Kidney epithelial cell (primary cell): ENCODE data around the gene CCL4. TPM values are rescaled to one million over a fixed set of nuclear protein-coding genes. Genes with fewer than 3 reads are reported as not detected.

Experiments used
- DNase-seq: peaks from one replicate; pipeline ENCODE4 v3.0.0-alpha.2; 2010; ENCODE audit warnings: low read depth
- H3K27me3 ChIP-seq: 2 replicates; pipeline ENCODE4 v1.6.0; 2011; ENCODE audit warnings: low read length; ENCODE audit not compliant: control insufficient read depth, insufficient read depth
- H3K36me3 ChIP-seq: 2 replicates; pipeline ENCODE4 v1.5.1; 2011; ENCODE audit warnings: low read length; ENCODE audit not compliant: control insufficient read depth, insufficient read depth
- H3K4me3 ChIP-seq: 2 replicates; pipeline ENCODE4 v1.5.1; 2011; ENCODE audit warnings: low read depth, mild to moderate bottlenecking, control low read depth, low read length
- CTCF ChIP-seq: IDR thresholded peaks from 2 replicates; pipeline ENCODE4 v1.5.1; 2011; ENCODE audit warnings: mild to moderate bottlenecking, moderate library complexity, low read length, control low read depth, inconsistent platforms; ENCODE audit not compliant: insufficient read depth, poor library complexity, severe bottlenecking
- total RNA-seq: library from RNA; depleted of rRNA; stranded (reverse); fragments of >200 nt; gene quantifications from 2 replicates; pipeline ENCODE4 v1.2.3, GENCODE V29; 2015

CCL4 gene
- total RNA-seq, 1 donor from 2014 or later, result not detected

GRCh38 chr17:36135465-36135864 lies 31.8 kb downstream of the CCL4 start:
- no peaks in the 10 kb centered on the region for H3K27me3 ChIP-seq
- no peak for DNase-seq
- no peaks in the 10 kb centered on the region for H3K36me3 ChIP-seq
- TF ChIP-seq CTCF, result no peak
- no peak overlapping the region for H3K4me3 ChIP-seq

GRCh38 chr17:36136036-36136435 lies 32.4 kb downstream of the CCL4 start:
- no peak for TF ChIP-seq CTCF
- H3K27me3 ChIP-seq, result no peaks in the 10 kb centered on the region
- H3K4me3 ChIP-seq, result no peak overlapping the region
- no peaks in the 10 kb centered on the region for H3K36me3 ChIP-seq
- DNase-seq, result no peak

GRCh38 chr17:36136439-36136838 lies 32.8 kb downstream of the CCL4 start:
- no peaks in the 10 kb centered on the region for H3K27me3 ChIP-seq
- H3K4me3 ChIP-seq, result no peak overlapping the region
- DNase-seq, result no peak
- no peaks in the 10 kb centered on the region for H3K36me3 ChIP-seq
- no peak for TF ChIP-seq CTCF

- Histone ChIP-seq H3K36me3 (no peaks in the 10 kb centered on the region), H3K27me3 (no peaks in the 10 kb centered on the region), H3K4me3 (no peak overlapping the region)
- TF ChIP-seq CTCF, result no peak
- DNase-seq, result no peak
Observed at GRCh38 chr17:36142235-36142634, 38.6 kb downstream of the CCL4 start.

GRCh38 chr17:36142806-36143205 lies 39.2 kb downstream of the CCL4 start:
- H3K4me3 ChIP-seq, result no peak overlapping the region
- peaks cover 3% of the 10 kb centered on the region for H3K27me3 ChIP-seq
- DNase-seq, result no peak
- H3K36me3 ChIP-seq, result no peaks in the 10 kb centered on the region
- no peak for TF ChIP-seq CTCF

- H3K36me3 ChIP-seq, result no peaks in the 10 kb centered on the region
- no peak for TF ChIP-seq CTCF
- H3K27me3 ChIP-seq, result peaks cover 3% of the 10 kb centered on the region
- no peak overlapping the region for H3K4me3 ChIP-seq
- no peak for DNase-seq
Observed at GRCh38 chr17:36144014-36144413, 40.4 kb downstream of the CCL4 start.
